Esophagus muscularis mucosa (tissue), 4 donors: ENCODE measurements around the gene LMOD1.

ENCODE experiments used
- EP300 ChIP-seq: sonication (generic); formaldehyde crosslinking; IDR thresholded peaks from one replicate; pipeline ENCODE4 v1.6.1; 2017; ENCODE audit warnings: antibody characterized with exemption
- POLR2A ChIP-seq: fragments of 450-650 bp; IDR thresholded peaks from one replicate; pipeline ENCODE4 v1.6.1; 2017; ENCODE audit warnings: antibody characterized with exemption, moderate library complexity, mild to moderate bottlenecking, low read depth
- TF ChIP-seq, protein P1 (sequence below), 3 experiments: fragments of 200-600 bp in 2 of 3; fragments of 450-650 bp in 1 of 3; sonication (generic) in 2 of 3; IDR thresholded peaks; one replicate each; pipeline ENCODE4 v1.5.1; 2017 to 2019; ENCODE audit warnings: antibody characterized with exemption in 3 of 3, mild to moderate bottlenecking in 2 of 3, moderate library complexity in 1 of 3

DNA sequence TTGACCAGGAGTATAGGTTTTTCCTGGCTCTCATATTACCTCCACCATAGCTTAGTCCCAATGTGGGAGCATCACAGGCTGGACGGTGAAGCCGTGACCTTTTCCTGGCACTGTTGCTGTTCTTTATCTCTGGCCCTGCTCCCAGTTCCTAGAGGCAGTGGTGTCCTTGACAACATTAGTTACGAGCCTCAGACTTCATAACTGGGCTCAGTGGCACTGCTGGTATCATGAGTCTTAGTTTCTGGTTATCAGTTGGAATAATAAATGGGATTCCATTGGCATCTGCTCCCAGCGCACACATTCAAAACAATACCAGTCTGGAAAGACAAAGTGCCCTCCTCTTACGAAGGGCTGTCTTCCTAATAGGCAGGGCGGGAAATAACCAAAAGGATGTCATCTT is 44.1 kb upstream of the LMOD1 start:
- TF ChIP-seq, protein P1, sequence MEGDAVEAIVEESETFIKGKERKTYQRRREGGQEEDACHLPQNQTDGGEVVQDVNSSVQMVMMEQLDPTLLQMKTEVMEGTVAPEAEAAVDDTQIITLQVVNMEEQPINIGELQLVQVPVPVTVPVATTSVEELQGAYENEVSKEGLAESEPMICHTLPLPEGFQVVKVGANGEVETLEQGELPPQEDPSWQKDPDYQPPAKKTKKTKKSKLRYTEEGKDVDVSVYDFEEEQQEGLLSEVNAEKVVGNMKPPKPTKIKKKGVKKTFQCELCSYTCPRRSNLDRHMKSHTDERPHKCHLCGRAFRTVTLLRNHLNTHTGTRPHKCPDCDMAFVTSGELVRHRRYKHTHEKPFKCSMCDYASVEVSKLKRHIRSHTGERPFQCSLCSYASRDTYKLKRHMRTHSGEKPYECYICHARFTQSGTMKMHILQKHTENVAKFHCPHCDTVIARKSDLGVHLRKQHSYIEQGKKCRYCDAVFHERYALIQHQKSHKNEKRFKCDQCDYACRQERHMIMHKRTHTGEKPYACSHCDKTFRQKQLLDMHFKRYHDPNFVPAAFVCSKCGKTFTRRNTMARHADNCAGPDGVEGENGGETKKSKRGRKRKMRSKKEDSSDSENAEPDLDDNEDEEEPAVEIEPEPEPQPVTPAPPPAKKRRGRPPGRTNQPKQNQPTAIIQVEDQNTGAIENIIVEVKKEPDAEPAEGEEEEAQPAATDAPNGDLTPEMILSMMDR (IDR thresholded peaks at IDR 0.05) = no peak
- TF ChIP-seq POLR2A (no peak), EP300 (no peak)
